OCI-LY1 (cell line): Measurements from ENCODE around the gene CCL16.
"Not testable (repeated sequence)": the region's sequence is repeated elsewhere in the genome, so short reads cannot be mapped to it uniquely, and the experiment has no call there.

ENCODE experiments used
- H2AFZ ChIP-seq: fragments of 200-600 bp; sonication (generic), shearing (Covaris generic); 2 replicates; pipeline ENCODE4 v1.6.0; 2014; ENCODE audit warnings: antibody characterized with exemption, mild to moderate bottlenecking, low read length
- H3F3A ChIP-seq: fragments of 200-600 bp; sonication (generic), shearing (Covaris generic); 2 replicates; pipeline ENCODE4 v1.6.0; 2014; ENCODE audit warnings: mild to moderate bottlenecking, antibody characterized with exemption, low read length, moderate library complexity; ENCODE audit not compliant: insufficient read depth
- H3K27ac ChIP-seq: fragments of 200-600 bp; sonication (generic); 2 replicates; pipeline ENCODE4 v1.5.1; 2014; ENCODE audit warnings: low read length, mixed run types, mild to moderate bottlenecking, low read depth; ENCODE audit not compliant: poor library complexity, severe bottlenecking
- H3K27me3 ChIP-seq: fragments of 200-600 bp; sonication (generic); 2 replicates; pipeline ENCODE4 v1.6.0; 2014; ENCODE audit warnings: antibody characterized with exemption, mild to moderate bottlenecking, low read length, moderate library complexity; ENCODE audit not compliant: insufficient read depth
- H3K36me3 ChIP-seq: fragments of 200-600 bp; sonication (generic); 2 replicates; pipeline ENCODE4 v1.6.1; 2014; ENCODE audit warnings: mild to moderate bottlenecking, antibody characterized with exemption, low read length, moderate library complexity, mixed read lengths; ENCODE audit not compliant: insufficient read depth
- H3K4me1 ChIP-seq: fragments of 200-600 bp; sonication (generic); 2 replicates; pipeline ENCODE4 v1.5.1; 2014; ENCODE audit warnings: mild to moderate bottlenecking, low read length, moderate library complexity; ENCODE audit not compliant: insufficient read depth, severe bottlenecking
- H3K4me2 ChIP-seq: fragments of 200-600 bp; sonication (generic), shearing (Covaris generic); 2 replicates; pipeline ENCODE4 v1.6.1; 2014; ENCODE audit warnings: low read length
- H3K4me3 ChIP-seq: fragments of 200-600 bp; sonication (generic); 2 replicates; pipeline ENCODE4 v1.5.1; 2014; ENCODE audit warnings: low read length, low read depth, mild to moderate bottlenecking, mixed read lengths; ENCODE audit not compliant: poor library complexity, severe bottlenecking
- H3K79me2 ChIP-seq: fragments of 200-600 bp; shearing (Covaris generic); 2 replicates; pipeline ENCODE4 v1.6.1; 2016; ENCODE audit warnings: mixed run types, low read length, mixed read lengths; ENCODE audit not compliant: insufficient read depth
- H3K9ac ChIP-seq: fragments of 200-600 bp; sonication (generic), shearing (Covaris generic); 2 replicates; pipeline ENCODE4 v1.6.1; 2014; ENCODE audit warnings: mild to moderate bottlenecking, low read length, mixed read lengths
- H3K9me2 ChIP-seq: fragments of 200-600 bp; sonication (generic), shearing (Covaris generic); 2 replicates; pipeline ENCODE4 v1.6.1; 2014; ENCODE audit warnings: low read depth, mild to moderate bottlenecking, low read length, mixed read lengths
- H3K9me3 ChIP-seq: fragments of 200-600 bp; shearing (Covaris generic); 2 replicates; pipeline ENCODE4 v1.6.1; 2014; ENCODE audit warnings: low read length, mixed read lengths
- H4K20me1 ChIP-seq: fragments of 200-600 bp; sonication (generic), shearing (Covaris generic); 2 replicates; pipeline ENCODE4 v1.6.0; 2016; ENCODE audit warnings: mild to moderate bottlenecking, low read length; ENCODE audit not compliant: insufficient read depth
- CTCF ChIP-seq: fragments of 200-600 bp; sonication (generic), shearing (Covaris generic); IDR thresholded peaks from 2 replicates; pipeline ENCODE4 v1.5.1; 2017; ENCODE audit warnings: mild to moderate bottlenecking, antibody characterized with exemption, low read length, moderate library complexity, mixed read lengths
- EZH2 ChIP-seq: fragments of 200-600 bp; sonication (generic), shearing (Covaris generic); IDR thresholded peaks from 2 replicates; pipeline ENCODE4 v1.8.0; 2017; ENCODE audit warnings: borderline replicate concordance, mixed run types, mild to moderate bottlenecking, antibody characterized with exemption, low read length, moderate library complexity, mixed read lengths

CCL16 gene

GRCh38 chr17:36016555-36016954 is 35.3 kb upstream of the CCL16 start:
- H3K27ac ChIP-seq, result no peak overlapping the region
- H3K9me2 ChIP-seq, result no peaks in the 10 kb centered on the region
- no peaks in the 10 kb centered on the region for H3K36me3 ChIP-seq
- H3K27me3 ChIP-seq, result no peaks in the 10 kb centered on the region; the same call in 1 of the 2 replicates
- no peak for TF ChIP-seq CTCF
- H3K4me1 ChIP-seq, result no peaks in the 10 kb centered on the region
- H3K4me3 ChIP-seq, result no peak overlapping the region
- H3K4me2 ChIP-seq, result no peak overlapping the region
- no peaks in the 10 kb centered on the region for H4K20me1 ChIP-seq
- H3K9me3 ChIP-seq, result no peaks in the 10 kb centered on the region
- no peak overlapping the region for H3K9ac ChIP-seq
- no peaks in the 10 kb centered on the region for H3K79me2 ChIP-seq
- no peak overlapping the region for H2AFZ ChIP-seq
- no peaks in the 10 kb centered on the region for H3F3A ChIP-seq

GRCh38 chr17:36015895-36016294 is 34.6 kb upstream of the CCL16 start:
- not testable (repeated sequence) for H3K27me3 ChIP-seq, H3F3A ChIP-seq, H3K9me3 ChIP-seq, H3K4me2 ChIP-seq, H3K9me2 ChIP-seq, H3K79me2 ChIP-seq, H2AFZ ChIP-seq, H3K36me3 ChIP-seq, H3K27ac ChIP-seq, H4K20me1 ChIP-seq, H3K4me1 ChIP-seq, H3K4me3 ChIP-seq, H3K9ac ChIP-seq

- no peaks in the 10 kb centered on the region for H3K9me3 ChIP-seq
- TF ChIP-seq EZH2 (no peak), CTCF (no peak)
- H3K4me3 ChIP-seq, result no peak overlapping the region
- H3K4me2 ChIP-seq, result no peak overlapping the region
- no peaks in the 10 kb centered on the region for H3F3A ChIP-seq
- no peak overlapping the region for H2AFZ ChIP-seq
- no peak overlapping the region for H3K27ac ChIP-seq
- no peaks in the 10 kb centered on the region; the same call in 1 of the 2 replicates for H3K27me3 ChIP-seq
- no peaks in the 10 kb centered on the region for H4K20me1 ChIP-seq
- no peaks in the 10 kb centered on the region for H3K79me2 ChIP-seq
- H3K9me2 ChIP-seq, result no peaks in the 10 kb centered on the region
- no peaks in the 10 kb centered on the region for H3K36me3 ChIP-seq
- no peak overlapping the region for H3K9ac ChIP-seq
- no peaks in the 10 kb centered on the region for H3K4me1 ChIP-seq
Observed at GRCh38 chr17:36014946-36015345, 33.6 kb upstream of the CCL16 start.

GRCh38 chr17:36011201-36011600 is 29.9 kb upstream of the CCL16 start:
- no peak overlapping the region for H3K9ac ChIP-seq
- no peaks in the 10 kb centered on the region for H3K4me1 ChIP-seq
- H3K27ac ChIP-seq, result no peak overlapping the region
- peaks cover 5% of the 10 kb centered on the region; the same call in 1 of the 2 replicates for H3K27me3 ChIP-seq
- H3K4me2 ChIP-seq, result no peak overlapping the region
- no peaks in the 10 kb centered on the region for H3K9me2 ChIP-seq
- no peaks in the 10 kb centered on the region for H3K36me3 ChIP-seq
- TF ChIP-seq EZH2 (no peak), CTCF (no peak)
- H3K79me2 ChIP-seq, result no peaks in the 10 kb centered on the region
- no peaks in the 10 kb centered on the region for H4K20me1 ChIP-seq
- H3K9me3 ChIP-seq, result no peaks in the 10 kb centered on the region
- H2AFZ ChIP-seq, result no peak overlapping the region
- no peaks in the 10 kb centered on the region for H3F3A ChIP-seq
- H3K4me3 ChIP-seq, result no peak overlapping the region
